HG02852 (cell line): Measurements from ENCODE around the gene M1AP.
A peak's percentile ranks its signal among the peaks of the same experiment; 100 is the strongest.

Experiments used
- ATAC-seq: cut with Tn5 transposase; IDR thresholded peaks from one replicate; pipeline ENCODE4 v1.9.1; 2021; ENCODE audit warnings: mild to moderate bottlenecking, moderate library complexity; ENCODE audit not compliant: unreplicated experiment

Gene M1AP

GRCh38 chr2:74599676-74600075 lies 48.5 kb downstream of the M1AP start:
- no peak for ATAC-seq

GRCh38 chr2:74597410-74597809 lies 50.7 kb downstream of the M1AP start:
- ATAC-seq, result no peak

GRCh38 chr2:74596584-74596983 lies 51.5 kb downstream of the M1AP start:
- ATAC-seq, result no peak

DNA sequence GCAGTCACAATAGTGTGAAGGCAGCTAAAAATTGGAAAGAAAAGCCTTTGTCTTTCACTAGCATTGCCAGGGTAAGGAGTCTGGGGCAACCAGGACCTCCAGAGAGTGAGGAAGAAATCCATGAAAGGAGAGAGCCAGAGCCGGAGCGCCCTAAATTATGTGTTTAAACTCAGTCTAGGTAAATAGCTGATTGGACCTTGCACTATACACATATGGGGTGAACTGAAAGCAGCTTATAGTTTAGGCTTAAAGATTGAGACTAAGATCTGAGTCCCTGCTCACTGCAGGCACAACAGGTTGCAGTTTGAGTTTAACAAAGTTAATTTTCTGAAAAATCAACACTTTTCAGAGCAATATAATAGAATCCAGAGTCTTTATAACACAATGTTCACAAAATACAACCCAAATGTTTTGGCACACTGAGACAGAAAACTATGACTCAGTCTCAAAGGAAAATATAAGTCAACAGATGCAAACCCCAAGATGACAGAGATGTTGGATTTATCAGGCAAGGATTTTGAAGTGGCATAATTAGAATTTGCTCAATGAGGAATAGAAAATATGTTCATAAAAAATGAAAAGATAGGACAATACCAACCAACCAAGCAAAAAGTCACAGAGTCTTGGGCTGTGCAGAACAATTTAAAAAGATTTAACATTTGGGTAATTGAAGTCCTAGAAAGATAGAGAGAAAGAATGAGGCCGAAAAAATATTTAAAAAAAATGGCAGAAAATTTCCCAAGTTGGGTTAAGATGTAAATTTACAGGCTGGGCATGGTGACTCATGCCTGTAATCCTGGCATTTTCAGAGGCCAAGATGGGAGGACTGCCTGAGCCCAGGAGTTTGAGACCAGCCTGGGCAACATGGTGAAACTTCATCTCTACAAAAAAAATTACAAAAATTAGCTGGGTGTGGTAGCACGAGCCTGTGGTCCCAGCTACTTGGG lies 54.0 kb downstream of the M1AP start:
- ATAC-seq, result no peak

- no peak for ATAC-seq
Measured at GRCh38 chr2:74588664-74589063, 59.5 kb downstream of the M1AP start.

GRCh38 chr2:74587664-74588277 lies 60.4 kb downstream of the M1AP start:
- peak; percentile 49 for ATAC-seq

GRCh38 chr2:74585406-74586185 lies 62.5 kb downstream of the M1AP start:
- no peak for ATAC-seq

DNA sequence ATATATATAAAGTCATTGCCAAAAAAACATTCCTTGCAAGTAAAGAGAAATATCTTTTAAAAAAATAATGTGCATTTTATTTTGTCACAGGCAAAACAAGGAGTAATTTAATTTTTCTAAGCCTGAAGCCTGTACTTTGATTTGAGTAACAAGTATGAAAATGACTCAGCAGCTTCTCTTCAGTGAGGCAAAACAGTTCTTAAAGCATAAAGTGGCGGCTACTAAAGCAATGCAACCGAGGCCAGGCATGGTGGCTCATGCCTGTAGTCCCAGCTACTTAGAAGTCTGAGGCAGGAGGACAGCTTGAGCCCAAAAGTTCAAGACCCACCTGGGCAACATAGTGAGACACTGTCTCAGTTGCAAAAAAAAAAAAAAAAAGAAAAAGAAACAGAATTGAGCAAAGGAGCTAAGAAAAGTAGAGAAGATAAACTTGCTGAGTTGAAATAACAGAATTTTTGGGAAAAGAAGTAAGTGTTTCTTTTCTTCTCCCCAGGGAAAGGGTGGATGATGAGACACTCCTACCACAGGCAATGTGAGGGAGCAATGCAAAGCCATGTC lies 64.0 kb downstream of the M1AP start:
- ATAC-seq, result peak; percentile 62

GRCh38 chr2:74583504-74583903 lies 64.6 kb downstream of the M1AP start:
- ATAC-seq, result no peak

GRCh38 chr2:74582184-74582583 lies 65.9 kb downstream of the M1AP start:
- no peak for ATAC-seq

DNA sequence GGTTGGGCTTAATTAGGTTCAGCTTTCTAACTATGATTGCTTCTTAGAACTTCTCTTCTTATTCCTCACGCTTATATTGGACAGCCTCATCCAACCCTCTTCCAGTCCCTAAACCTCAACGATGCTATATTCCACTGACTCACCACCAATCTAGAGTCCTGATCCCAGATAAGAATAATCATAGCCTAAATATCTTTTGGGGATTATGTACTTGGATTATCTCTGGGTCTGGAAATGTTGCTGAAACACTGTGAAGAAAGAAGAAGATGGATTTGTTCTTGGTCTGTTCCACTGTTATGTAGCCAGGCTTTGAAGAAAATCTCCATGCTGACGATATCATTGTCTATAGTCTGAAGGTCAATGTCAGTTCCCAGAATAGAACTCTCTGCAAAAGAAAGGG lies 66.7 kb downstream of the M1AP start:
- ATAC-seq, result no peak

DNA sequence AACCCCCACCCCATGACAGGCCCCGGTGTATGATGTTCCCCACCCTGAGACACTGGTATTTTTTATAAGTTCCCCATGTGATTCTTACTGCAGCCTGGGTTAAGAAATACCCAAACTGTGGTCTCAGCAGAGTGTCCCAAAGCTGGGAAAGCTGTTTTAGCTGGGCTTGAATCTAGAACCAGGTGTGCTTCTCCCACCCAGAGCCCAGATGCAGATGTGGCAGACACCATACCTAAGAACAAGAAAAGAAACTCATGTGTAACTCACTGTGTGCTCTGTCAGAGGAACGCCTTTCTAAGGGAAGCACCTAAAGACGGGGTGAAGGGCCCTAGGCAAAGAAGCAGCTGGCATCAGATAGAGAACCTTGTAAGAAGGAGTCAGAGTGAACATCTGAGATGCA lies 69.7 kb downstream of the M1AP start:
- peak; percentile 60 for ATAC-seq

GRCh38 chr2:74577448-74577847 lies 70.7 kb downstream of the M1AP start:
- peak; percentile 31 for ATAC-seq

DNA sequence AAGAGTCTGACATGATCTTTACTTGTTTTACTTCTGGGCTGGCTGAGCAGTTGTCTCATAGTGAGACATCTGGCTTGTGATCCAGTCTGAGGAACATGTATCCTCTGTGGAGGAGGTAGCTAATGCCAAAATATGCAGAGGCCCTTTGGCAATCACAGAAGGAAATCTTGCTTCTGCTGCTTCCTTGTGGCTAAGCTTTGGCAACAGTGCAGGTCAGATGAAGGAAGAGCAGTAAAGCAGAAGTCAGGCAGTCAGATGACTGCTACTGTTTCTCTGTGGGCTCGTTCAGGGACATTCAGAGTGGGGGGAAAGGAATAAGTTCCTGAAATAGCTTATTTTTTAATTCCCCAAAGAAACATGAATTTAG lies 71.3 kb downstream of the M1AP start:
- ATAC-seq, result no peak

DNA sequence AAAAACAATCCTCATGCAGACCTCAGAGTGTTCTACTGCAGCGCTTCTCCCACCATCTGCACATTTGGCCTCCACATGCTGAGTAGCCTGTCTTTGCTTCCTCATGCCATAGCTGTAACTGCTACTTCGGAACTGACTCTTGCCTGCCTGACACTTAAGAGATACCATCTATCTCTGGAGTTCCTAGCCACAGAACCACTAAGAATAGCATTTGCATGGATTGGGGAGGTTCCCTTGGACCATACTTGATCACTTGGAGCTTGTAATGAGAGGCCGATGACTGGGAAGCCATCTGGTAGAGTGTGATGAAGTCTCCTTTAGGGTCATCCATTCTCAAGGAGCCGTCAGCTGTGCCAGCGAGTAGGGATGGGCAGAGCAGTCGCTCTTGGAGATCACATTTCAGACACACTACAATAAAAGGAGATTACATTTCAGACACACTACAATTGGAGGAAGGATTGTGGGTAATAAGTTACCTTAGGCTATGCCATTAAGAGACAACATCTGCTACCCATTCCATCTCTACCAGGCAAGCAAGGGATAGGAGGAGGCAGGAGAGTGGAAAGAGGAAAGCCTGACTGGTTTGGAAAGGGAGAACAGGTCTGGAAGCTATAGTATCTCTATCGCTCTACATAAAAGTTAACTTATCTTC lies 71.8 kb downstream of the M1AP start:
- no peak for ATAC-seq

GRCh38 chr2:74575320-74575719 lies 72.8 kb downstream of the M1AP start:
- no peak for ATAC-seq

DNA sequence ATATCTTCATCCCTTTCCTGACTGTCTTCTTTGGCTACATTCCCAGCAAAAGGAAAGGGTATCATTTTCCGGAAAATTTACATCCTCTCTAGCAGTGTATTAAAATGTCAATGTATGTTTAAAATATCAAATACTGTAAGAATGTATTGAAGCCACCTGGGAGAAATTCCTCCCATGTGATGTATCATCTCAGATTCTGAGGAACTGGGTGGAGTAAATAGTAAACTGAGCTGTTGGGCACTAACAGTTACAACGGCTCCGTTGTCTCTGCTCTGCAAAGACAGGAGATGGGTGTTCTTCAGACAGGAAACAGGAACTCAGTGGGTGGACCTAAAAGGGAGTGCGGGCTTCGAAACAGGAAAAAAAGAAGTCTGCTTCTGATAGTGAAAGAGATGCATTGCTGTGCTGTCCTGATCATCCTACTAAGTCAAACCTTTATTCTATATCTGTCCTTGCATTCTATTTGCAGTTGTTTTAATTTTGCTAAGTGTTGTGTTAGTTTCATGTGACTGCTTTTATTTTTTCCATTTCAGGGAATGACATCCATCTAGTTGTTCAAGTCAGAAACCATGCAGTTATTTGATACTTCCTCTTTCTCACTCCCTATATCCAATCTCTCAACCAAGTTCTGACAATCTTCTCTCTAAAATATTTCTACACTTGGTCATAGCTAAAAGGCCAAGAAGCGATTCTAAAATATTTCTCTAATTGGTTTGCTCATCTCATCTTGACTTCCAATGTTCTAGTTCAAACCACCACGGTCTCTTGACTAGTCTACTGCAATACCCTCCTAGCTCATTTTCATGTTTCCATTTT lies 74.2 kb downstream of the M1AP start:
- ATAC-seq, result peak; percentile 46

- no peak for ATAC-seq
Measured at GRCh38 chr2:74572178-74572925, 75.8 kb downstream of the M1AP start.

DNA sequence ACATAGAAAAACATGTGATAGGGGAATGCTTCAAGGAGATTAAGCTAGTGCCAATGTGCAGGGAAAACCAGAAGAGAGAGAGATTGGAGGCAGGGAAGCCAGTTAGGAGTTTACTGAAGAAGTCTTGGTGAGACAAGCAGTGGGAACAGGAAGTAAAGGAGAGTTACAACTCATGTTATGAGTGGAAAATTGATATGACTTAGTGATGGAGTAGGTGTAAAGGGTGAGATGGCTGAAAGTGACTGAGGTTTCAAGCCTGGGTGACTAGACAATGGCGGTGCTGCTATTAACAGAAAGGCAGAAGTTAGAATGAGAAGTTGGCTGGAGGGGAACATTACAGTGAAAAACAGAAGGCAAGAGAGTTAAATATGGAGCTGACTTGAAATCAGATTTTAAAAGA lies 77.1 kb downstream of the M1AP start:
- peak; percentile 72 for ATAC-seq
